Measurements from ENCODE around the gene ADK. TPM values are rescaled to one million over a fixed set of nuclear protein-coding genes. Genes with fewer than 3 reads are reported as not detected.

The ADK gene
- total RNA-seq, 1 experiment from 2014 or later: 26.8 TPM

DNA sequence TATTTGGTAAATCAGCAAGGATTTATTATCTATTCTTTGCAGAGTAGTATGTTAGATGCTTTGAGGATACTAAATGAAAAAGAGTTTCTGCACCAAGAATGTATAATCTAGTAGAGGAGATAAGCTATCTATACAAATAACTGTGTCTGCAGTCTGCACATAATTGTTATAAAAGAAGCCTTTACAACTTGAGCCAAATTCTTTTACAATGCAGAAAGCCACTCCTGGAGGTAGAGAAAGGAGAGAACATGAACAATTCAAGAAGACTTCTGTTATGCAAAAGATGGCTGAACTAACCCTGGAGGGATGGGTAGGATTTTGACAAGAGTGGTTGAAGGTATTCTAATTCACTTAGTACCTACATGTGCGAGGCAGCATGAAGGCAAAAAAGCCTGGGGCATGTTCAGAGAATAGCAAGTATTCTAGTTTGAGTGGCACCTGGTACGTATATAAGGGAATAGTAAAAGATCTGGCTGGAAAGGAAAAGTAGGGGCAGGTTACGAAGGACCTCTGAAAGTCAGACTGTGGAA lies 424.2 kb downstream of the ADK start:
- Histone ChIP-seq H3K4me1 (ENCODE audit: insufficient read depth, low read length) (peaks cover 3% of the 10 kb centered on the region; the same call in 1 of the 2 replicates), H2BK120ac (ENCODE audit: low read depth, low read length, poor library complexity, severe bottlenecking) (no peak overlapping the region), H3K18ac (ENCODE audit: insufficient read length, low read depth, low read length) (no peak overlapping the region), H3K4ac (ENCODE audit: low read depth, low read length) (no peak overlapping the region), H3K27ac (ENCODE audit: insufficient read length, low read depth, low read length) (no peak overlapping the region), H4K8ac (replicated peaks; ENCODE audit: insufficient read length, low read depth, low read length) (no peak overlapping the region), H4K5ac (ENCODE audit: insufficient read length, low read depth, low read length) (no peak overlapping the region), H3K23ac (ENCODE audit: insufficient read length, low read depth, low read length) (no peak overlapping the region), H3K14ac (ENCODE audit: insufficient read depth, low read length) (no peak overlapping the region), H3K56ac (ENCODE audit: insufficient read length, low read depth, low read length) (no peak overlapping the region), H3K9ac (ENCODE audit: extremely low read depth, insufficient read length, low read length) (no peak overlapping the region), H2BK5ac (ENCODE audit: insufficient read length, low read length) (no peak overlapping the region), H3T11ph (ENCODE audit: low read length) (no peak overlapping the region), H3K27me3 (ENCODE audit: insufficient read depth, low read length) (no peaks in the 10 kb centered on the region), H4K20me1 (ENCODE audit: control insufficient read depth, insufficient read depth, insufficient read length) (no peaks in the 10 kb centered on the region), H3K4me2 (ENCODE audit: insufficient read depth, insufficient read length, low read length) (peak overlapping the region; percentile 21), H2BK20ac (ENCODE audit: low read depth, low read length, poor library complexity, severe bottlenecking) (no peak overlapping the region), H4K91ac (ENCODE audit: insufficient read length, low read depth, low read length) (no peak overlapping the region), H2BK12ac (ENCODE audit: insufficient read length, low read depth, low read length) (no peak overlapping the region), H3K79me1 (ENCODE audit: insufficient read depth, low read depth, low read length, poor library complexity, severe bottlenecking) (no peaks in the 10 kb centered on the region), H2AK5ac (ENCODE audit: insufficient read length, low read length) (no peak overlapping the region), H3K23me2 (ENCODE audit: insufficient read length, low read depth, low read length, poor library complexity, severe bottlenecking) (no peaks in the 10 kb centered on the region), H2AFZ (ENCODE audit: low read length) (no peak overlapping the region), H3K79me2 (ENCODE audit: insufficient read depth, low read length) (no peaks in the 10 kb centered on the region), H2BK15ac (ENCODE audit: low read depth, low read length) (no peak overlapping the region), H3K9me3 (ENCODE audit: control insufficient read depth, low read depth, low read length) (peaks cover 10% of the 10 kb centered on the region)
- WGBS (ENCODE audit: extremely low coverage, insufficient read length, low lambda C conversion rate): no CpG with 5 or more reads among the region's 3 CpGs
- no peak for DNase-seq
- Mint-ChIP-seq H3K36me3 (ENCODE audit: insufficient read depth in 1 of 3, low read depth in 3 of 3) (peaks cover 25 to 50% (median 31%) of the 10 kb centered on the region in 3 experiments), H3K27me3 (ENCODE audit: low read depth) (peaks cover 3% of the 10 kb centered on the region), H3K4me3 (no peak overlapping the region; a peak in 1 of 5 replicates), H3K27ac (peak overlapping the region in 2 of 3 experiments; percentile 13 to 68; a peak in 2 of 7 replicates), H3K4me1 (peaks cover 28 to 36% of the 10 kb centered on the region in 2 experiments), H3K9me3 (peaks cover 42 to 43% of the 10 kb centered on the region in 2 experiments)
- TF ChIP-seq, protein P1, sequence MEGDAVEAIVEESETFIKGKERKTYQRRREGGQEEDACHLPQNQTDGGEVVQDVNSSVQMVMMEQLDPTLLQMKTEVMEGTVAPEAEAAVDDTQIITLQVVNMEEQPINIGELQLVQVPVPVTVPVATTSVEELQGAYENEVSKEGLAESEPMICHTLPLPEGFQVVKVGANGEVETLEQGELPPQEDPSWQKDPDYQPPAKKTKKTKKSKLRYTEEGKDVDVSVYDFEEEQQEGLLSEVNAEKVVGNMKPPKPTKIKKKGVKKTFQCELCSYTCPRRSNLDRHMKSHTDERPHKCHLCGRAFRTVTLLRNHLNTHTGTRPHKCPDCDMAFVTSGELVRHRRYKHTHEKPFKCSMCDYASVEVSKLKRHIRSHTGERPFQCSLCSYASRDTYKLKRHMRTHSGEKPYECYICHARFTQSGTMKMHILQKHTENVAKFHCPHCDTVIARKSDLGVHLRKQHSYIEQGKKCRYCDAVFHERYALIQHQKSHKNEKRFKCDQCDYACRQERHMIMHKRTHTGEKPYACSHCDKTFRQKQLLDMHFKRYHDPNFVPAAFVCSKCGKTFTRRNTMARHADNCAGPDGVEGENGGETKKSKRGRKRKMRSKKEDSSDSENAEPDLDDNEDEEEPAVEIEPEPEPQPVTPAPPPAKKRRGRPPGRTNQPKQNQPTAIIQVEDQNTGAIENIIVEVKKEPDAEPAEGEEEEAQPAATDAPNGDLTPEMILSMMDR (conservative IDR thresholded peaks at IDR 0.05): no peak
